K562 (cell line): ENCODE results near the gene PTRHD1. TPM values are rescaled to one million over a fixed set of nuclear protein-coding genes. Genes with fewer than 3 reads are reported as not detected.
A peak's percentile ranks its signal among the peaks of the same experiment; 100 is the strongest.

Source experiments
- CEBPG ChIP-seq, 3 experiments: fragments of 200-800 bp in 1 of 3; sonication (Bioruptor generic) in 1 of 3; sonication (generic) in 1 of 3; formaldehyde crosslinking in 1 of 3; IDR thresholded peaks in 2 of 3; conservative IDR thresholded peaks in 1 of 3; 2 replicates each; pipeline versions ENCODE4 v1.6.1 to v1.8.0; 2016 to 2022; ENCODE audit warnings: missing compliant biosample characterization in 2 of 3, missing genetic modification characterization in 2 of 3, mild to moderate bottlenecking in 1 of 3, missing genetic modification reagents in 1 of 3
- CHD7 ChIP-seq: fragments of 200-600 bp; sonication (generic); IDR thresholded peaks from one replicate; pipeline ENCODE4 v1.6.1; 2012; ENCODE audit warnings: mild to moderate bottlenecking, low read depth, low read length, inconsistent platforms
- ETV1 ChIP-seq: fragments of 450-650 bp; conservative IDR thresholded peaks from 2 replicates; pipeline ENCODE4 v1.6.1; 2016; ENCODE audit warnings: missing genetic modification characterization, control low read depth, low read depth, missing compliant biosample characterization
- ILF3 ChIP-seq: fragments of 450-650 bp; IDR thresholded peaks from 2 replicates; pipeline ENCODE4 v1.6.1; 2018; ENCODE audit warnings: antibody characterized with exemption, mild to moderate bottlenecking, moderate library complexity, borderline replicate concordance
- MEF2D ChIP-seq: conservative IDR thresholded peaks from 2 replicates; pipeline ENCODE4 v1.6.1; 2016; ENCODE audit warnings: low read depth, missing genetic modification characterization, missing compliant biosample characterization
- ZNF143 ChIP-seq: sonication (generic); formaldehyde crosslinking; IDR thresholded peaks from 2 replicates; pipeline ENCODE4 v1.9.0; 2022; ENCODE audit warnings: mild to moderate bottlenecking, missing genetic modification reagents
- ZNF165 ChIP-seq: fragments of 250-450 bp; sonication (Bioruptor Pico); IDR thresholded peaks from 2 replicates; pipeline ENCODE4 v1.4.0; 2020; ENCODE audit warnings: borderline replicate concordance
- polyA plus RNA-seq, 8 experiments: library from polyadenylated mRNA; depleted of rRNA in 4 of 8; stranded (reverse) in 5 of 8; unstranded in 3 of 8; fragments of >200 nt; fragmentation: Nextera tagmentation in 2 of 8; fragmentation: Illumina TruSeq in 1 of 8; extraction: Ambion mirVana in 2 of 8; extraction: Trizol in 1 of 8; gene quantifications; 2 replicates each; pipeline versions ENCODE4 v1.2.1 to v1.2.3, GENCODE V29; 2011 to 2014; ENCODE audit warnings: inconsistent platforms in 1 of 8, missing spikeins in 1 of 8
- total RNA-seq, 7 experiments: library from RNA; depleted of rRNA in 6 of 7; stranded (reverse); fragments of >200 nt in 6 of 7; fragmentation: Illumina TruSeq in 2 of 7; extraction: Trizol in 2 of 7; gene quantifications; 2 replicates each; pipeline versions ENCODE4 v1.2.1 to v1.2.3, GENCODE V29; 2011 to 2021; ENCODE audit warnings: low replicate concordance in 1 of 7
- TF ChIP-seq, protein P1 (sequence below): fragments of 250-450 bp; sonication (Bioruptor Pico); IDR thresholded peaks from 2 replicates; pipeline ENCODE4 v1.5.0; 2021
- TF ChIP-seq, protein P2 (sequence below): fragments of 450-650 bp; IDR thresholded peaks from 2 replicates; pipeline ENCODE4 v1.6.1; 2016
- TF ChIP-seq, protein P3 (sequence below): sonication (generic); formaldehyde crosslinking; IDR thresholded peaks from 2 replicates; pipeline ENCODE4 v1.8.0; 2023; ENCODE audit warnings: mild to moderate bottlenecking, missing genetic modification reagents

PTRHD1 gene
- total and polyA plus RNA-seq, 9 of the 15 experiments (the other 6 are each of a cell fraction or from before 2014, with no cell fraction given) = 15.8 to 83.2 (median 46.6) TPM

- TF ChIP-seq CHD7 (no peak), ILF3 (no peak), ZNF143 (peak; percentile 91), ZNF165 (CRISPR knock-in tag) (no peak), CEBPG (CRISPR knock-in tag; IDR thresholded peaks at IDR 0.05) (no peak), CEBPG (tag; conservative IDR thresholded peaks at IDR 0.05 in 1 of 2, IDR thresholded peaks at IDR 0.05 in 1 of 2) (no peak), ETV1 (tag) (peak; percentile 82), MEF2D (tag) (no peak)
- TF ChIP-seq, protein P1, sequence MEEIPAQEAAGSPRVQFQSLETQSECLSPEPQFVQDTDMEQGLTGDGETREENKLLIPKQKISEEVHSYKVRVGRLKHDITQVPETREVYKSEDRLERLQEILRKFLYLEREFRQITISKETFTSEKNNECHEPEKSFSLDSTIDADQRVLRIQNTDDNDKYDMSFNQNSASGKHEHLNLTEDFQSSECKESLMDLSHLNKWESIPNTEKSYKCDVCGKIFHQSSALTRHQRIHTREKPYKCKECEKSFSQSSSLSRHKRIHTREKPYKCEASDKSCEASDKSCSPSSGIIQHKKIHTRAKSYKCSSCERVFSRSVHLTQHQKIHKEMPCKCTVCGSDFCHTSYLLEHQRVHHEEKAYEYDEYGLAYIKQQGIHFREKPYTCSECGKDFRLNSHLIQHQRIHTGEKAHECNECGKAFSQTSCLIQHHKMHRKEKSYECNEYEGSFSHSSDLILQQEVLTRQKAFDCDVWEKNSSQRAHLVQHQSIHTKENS = no peak
- TF ChIP-seq, protein P2, sequence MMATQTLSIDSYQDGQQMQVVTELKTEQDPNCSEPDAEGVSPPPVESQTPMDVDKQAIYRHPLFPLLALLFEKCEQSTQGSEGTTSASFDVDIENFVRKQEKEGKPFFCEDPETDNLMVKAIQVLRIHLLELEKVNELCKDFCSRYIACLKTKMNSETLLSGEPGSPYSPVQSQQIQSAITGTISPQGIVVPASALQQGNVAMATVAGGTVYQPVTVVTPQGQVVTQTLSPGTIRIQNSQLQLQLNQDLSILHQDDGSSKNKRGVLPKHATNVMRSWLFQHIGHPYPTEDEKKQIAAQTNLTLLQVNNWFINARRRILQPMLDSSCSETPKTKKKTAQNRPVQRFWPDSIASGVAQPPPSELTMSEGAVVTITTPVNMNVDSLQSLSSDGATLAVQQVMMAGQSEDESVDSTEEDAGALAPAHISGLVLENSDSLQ = no peak
- TF ChIP-seq, protein P3, sequence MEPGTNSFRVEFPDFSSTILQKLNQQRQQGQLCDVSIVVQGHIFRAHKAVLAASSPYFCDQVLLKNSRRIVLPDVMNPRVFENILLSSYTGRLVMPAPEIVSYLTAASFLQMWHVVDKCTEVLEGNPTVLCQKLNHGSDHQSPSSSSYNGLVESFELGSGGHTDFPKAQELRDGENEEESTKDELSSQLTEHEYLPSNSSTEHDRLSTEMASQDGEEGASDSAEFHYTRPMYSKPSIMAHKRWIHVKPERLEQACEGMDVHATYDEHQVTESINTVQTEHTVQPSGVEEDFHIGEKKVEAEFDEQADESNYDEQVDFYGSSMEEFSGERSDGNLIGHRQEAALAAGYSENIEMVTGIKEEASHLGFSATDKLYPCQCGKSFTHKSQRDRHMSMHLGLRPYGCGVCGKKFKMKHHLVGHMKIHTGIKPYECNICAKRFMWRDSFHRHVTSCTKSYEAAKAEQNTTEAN (CRISPR knock-in tag) = 0 out of 2 replicates have a peak, but pooled peaks have one; percentile 9
Measured at GRCh38 chr2:24792874-24793760, at the start of gene PTRHD1, which contains the start of gene CENPO (continued).
